Fibroblast of skin of abdomen (primary cell): Measurements from ENCODE around the gene SYNJ2. TPM values are rescaled to one million over a fixed set of nuclear protein-coding genes. Genes with fewer than 3 reads are reported as not detected.
"Not testable (repeated sequence)": the region's sequence is repeated elsewhere in the genome, so short reads cannot be mapped to it uniquely, and the experiment has no call there.

Source experiments
- DNase-seq: peaks from one replicate; pipeline ENCODE4 v3.0.0-alpha.2; 2013
- polyA plus RNA-seq, 2 experiments: library from polyadenylated mRNA; unstranded; fragments of 120-200 nt; gene quantifications; one replicate each; pipeline ENCODE4 v1.2.1, GENCODE V29; 2013; ENCODE audit not compliant: insufficient read length in 2 of 2

The SYNJ2 gene, protein sequence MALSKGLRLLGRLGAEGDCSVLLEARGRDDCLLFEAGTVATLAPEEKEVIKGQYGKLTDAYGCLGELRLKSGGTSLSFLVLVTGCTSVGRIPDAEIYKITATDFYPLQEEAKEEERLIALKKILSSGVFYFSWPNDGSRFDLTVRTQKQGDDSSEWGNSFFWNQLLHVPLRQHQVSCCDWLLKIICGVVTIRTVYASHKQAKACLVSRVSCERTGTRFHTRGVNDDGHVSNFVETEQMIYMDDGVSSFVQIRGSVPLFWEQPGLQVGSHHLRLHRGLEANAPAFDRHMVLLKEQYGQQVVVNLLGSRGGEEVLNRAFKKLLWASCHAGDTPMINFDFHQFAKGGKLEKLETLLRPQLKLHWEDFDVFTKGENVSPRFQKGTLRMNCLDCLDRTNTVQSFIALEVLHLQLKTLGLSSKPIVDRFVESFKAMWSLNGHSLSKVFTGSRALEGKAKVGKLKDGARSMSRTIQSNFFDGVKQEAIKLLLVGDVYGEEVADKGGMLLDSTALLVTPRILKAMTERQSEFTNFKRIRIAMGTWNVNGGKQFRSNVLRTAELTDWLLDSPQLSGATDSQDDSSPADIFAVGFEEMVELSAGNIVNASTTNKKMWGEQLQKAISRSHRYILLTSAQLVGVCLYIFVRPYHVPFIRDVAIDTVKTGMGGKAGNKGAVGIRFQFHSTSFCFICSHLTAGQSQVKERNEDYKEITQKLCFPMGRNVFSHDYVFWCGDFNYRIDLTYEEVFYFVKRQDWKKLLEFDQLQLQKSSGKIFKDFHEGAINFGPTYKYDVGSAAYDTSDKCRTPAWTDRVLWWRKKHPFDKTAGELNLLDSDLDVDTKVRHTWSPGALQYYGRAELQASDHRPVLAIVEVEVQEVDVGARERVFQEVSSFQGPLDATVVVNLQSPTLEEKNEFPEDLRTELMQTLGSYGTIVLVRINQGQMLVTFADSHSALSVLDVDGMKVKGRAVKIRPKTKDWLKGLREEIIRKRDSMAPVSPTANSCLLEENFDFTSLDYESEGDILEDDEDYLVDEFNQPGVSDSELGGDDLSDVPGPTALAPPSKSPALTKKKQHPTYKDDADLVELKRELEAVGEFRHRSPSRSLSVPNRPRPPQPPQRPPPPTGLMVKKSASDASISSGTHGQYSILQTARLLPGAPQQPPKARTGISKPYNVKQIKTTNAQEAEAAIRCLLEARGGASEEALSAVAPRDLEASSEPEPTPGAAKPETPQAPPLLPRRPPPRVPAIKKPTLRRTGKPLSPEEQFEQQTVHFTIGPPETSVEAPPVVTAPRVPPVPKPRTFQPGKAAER (N-terminal part only)
- polyA plus RNA-seq (2013, experiment 1 of 2; ENCODE audit: insufficient read length), result 21.2 TPM
- polyA plus RNA-seq (2013, experiment 2 of 2; ENCODE audit: insufficient read length), result 19.6 TPM

GRCh38 chr6:157981395-157982101, at the start of gene SYNJ2:
SYNJ2 (plus strand) TSS chr6:157981863; CDS start chr6:157981962, 99 bp downstream.
- peak; percentile 86 for DNase-seq

DNA sequence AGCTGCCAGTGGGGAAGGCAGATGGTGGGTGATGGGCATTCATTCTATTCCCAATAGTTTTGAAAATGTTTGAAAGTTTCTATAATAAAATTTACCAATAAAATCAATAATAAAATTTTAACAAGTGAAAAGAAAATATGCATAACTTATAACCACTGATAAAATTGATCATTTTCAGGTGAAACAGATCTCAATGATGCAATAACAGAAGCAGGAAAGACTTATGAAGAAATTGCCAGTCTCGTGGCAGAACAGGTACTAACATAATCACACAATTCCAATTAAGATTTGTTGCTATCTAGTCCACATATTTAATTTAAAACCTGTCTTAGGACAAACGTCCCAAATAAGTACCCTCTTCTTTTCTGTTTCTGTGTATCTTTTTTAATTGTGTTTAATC, 45.9 kb upstream of the SYNJ2 start:
- DNase-seq, result no peak

DNA sequence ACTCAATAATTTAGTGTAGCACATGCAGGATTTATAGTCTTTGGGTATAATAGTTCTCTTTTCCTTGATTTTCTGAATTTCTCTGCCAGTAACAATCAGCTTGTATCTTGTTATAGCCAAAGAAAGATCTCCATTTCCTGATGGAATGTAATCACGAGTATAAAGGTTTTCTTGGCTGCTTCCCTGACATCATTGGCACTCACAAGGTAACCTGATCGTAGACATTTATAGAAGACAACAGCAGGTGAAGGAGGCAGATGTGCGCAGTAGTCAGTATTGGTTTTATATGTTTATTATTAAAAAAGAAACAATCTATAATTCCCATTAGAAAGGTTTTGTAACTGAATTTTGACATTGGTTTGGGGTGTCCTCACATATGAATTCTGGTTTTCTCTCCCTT, 44.3 kb upstream of the SYNJ2 start:
- DNase-seq, result no peak

DNA sequence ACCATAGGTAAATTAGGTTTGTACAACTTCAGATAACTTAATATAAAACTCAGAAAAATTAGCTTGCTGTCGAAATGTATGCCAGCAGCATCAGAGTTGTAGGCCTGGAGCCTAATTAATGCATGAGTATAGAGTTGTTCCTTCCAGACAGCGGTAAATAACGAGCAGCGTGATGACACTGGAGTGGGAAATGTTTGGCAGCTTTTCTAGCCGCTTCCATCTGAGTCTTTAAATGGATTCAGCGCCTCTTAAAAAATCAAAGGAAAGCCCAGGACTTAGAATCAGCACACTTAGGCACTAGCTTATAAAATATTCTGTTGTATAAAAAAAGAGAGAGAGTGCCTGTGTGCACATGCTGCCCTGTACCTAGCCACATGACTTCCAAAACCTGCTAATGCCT, 43.7 kb upstream of the SYNJ2 start:
- no peak for DNase-seq

GRCh38 chr6:157940375-157941036, 41.2 kb upstream of the SYNJ2 start:
- not testable (repeated sequence) for DNase-seq

DNA sequence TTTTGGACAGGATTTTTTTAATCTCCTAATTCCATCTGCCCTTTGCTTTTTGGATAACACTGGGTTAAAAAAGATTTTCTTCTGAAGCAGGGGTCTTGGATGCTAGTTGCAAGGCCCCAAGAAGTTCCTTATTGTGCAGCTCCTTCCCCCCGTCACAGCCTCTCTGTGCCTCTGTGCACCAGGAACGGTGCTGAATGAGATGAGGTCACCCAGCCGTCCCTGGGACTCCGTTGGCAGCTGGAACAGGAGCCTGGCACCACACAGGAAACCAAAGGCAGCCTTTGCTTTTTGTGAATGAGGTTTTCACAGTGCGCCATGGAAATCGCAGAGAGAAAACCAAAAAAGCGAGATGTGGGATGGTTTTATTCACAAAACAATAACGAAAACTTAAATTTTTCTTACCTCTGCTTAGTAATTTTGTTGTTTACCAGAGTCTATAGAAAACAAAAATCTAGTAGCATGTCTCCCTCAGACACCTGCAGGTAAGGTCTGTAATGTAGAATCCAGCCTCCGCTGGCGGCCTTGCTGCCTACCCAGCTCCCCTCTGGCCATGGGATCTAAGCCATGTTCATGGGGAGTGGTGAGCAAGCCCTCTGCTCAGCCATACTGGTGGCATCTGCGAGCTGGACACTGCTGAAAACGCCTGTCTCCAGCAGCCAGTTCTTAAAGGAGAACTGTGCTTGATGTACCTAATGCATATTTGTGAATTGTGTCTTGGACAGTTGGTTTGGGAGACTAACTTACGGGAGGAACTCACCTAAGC, 40.4 kb upstream of the SYNJ2 start:
- no peak for DNase-seq

DNA sequence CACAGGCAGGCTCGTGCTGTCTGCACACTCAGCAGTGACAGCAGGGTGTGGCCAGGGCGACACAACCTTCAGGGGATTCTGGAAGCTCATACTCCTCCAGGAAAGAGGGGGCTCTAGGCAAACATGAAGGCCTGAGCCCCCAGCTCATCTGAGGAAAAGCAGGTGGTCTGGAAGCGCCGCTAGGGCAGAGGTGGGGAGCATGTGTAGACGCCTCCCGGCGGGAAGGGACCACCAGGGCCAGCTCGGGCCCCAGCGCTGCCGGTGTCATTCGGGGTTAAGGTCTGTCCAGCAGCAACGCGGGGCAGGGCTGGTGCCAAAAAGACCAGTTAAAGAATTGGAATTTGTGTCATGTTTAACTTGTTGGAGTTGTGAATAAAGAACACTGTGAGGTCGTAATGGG, 39.3 kb upstream of the SYNJ2 start:
- no peak for DNase-seq

DNA sequence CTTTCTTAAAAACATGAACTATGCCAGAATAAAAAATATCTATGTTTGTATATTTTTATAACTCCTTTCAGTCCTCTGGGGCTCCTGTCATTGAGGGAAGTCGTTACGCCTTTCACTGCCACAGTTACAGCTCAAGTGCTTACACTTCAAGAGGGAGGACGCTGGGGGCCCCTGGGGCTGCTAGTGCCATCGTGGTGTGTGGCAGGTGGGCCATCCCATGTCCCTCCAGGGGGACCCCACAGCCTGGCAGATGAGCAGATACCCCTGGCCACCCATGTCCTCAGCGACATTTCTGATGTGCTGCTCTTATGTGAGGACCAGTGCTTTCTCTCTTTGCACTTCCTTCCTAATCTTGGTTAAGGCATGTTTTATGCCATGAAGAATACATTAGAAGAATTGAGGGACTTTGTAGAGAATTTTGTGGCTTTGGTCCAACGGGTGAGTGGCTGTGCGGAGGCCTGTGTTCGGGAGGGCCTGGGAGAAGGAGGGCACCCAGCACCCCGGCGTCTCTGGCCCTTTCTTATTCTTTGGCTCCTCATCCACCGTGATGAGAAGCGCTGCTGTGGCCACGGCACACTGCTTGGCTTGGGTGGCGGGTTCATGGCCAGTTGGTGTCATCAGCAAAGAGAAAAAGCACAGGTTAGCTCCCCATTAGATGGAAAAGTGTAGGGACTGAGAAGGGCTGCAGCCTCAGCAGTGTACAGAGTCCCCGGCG, 38.3 kb upstream of the SYNJ2 start:
- no peak for DNase-seq

DNA sequence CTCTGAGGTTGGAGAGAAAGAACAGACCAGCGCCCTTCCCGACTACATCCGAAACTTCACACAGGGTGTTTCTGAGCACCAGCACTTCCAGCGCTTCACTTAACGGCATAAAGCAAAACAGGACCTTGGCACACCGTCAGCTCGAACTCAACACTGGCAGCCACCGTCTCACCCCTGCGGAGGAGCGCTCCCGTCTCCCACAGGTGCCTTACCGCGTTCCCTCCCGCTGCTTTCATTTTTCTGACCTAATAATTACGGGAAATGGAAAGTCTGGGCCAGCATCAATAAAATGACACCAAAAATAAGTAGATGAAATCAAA, 37.7 kb upstream of the SYNJ2 start:
- no peak for DNase-seq

DNA sequence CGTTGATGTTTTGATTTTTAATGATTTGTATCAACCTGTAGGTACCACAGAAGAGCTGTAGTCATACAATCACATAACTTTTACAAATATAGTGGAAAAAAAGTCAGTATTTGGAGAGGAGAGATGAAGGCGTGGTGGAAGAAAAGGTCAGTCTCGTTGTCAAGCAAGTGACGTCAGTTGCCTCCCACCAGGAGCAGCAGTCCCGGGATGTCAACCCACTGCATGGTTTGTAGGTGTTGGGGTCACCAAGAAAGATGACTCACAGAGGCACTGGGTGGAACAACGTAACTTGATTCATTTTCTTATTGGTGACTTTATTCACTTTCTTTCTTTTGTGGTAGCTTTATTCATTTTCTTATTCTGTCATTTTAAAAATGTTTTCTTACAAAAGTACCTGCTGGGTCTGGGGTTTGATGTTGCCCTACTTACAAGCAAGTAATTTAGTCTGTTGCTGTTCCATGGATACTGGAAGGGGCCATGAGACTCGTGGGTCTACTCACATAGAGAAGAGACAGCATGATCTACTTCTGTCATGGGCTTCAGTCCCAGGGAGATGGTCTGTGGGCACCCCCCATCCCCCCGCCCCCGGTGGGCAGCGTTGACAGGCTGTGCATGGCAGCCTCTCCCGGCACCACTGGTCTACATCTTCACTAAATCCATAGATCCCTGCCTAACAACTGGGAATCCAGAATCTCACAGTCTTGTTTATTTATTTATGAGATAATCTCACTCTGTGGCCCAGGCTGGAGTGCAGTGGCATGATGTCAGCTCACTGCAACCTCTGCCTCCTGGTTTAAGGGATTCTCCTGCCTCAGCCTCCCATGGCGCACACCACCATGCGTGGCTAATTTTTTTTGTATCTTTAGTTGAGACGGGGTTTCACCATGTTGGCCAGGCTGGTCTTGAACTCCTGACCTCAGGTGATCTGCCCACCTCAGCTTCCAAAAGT, 36.4 kb upstream of the SYNJ2 start:
- DNase-seq, result no peak

- DNase-seq, result no peak
Measured at GRCh38 chr6:157946053-157946617, 35.5 kb upstream of the SYNJ2 start.

DNA sequence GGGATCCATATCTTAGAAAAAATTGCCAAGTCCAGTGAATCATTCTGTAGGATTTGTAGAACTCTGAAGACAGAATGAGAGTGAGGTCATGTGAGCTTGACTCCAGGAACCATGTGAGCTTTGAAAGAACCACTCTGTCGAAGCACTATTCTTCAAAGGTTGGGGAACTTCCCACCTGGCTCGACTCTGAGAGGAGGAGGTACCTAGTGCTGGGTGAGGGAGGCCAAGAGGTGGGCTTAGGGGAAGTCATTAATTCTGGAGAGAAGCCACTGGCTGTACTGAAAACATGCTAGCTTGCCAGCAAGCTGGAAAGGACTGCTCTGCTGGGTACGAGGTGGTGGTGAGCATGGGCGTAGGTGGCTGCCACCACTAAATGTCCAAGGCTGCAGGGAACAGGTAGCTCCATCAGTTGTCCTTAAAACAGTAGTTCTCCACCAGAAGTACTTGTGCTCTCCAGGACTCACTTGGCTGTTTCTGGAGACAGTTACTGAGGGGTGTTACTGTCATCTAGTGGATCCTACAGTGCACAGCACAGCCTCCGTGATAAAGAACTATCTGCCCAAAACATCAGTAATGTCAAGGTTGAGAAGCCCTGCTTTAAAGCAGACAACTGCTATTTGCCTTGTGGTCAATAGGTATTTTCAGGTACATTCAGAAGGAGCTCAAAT, 34.7 kb upstream of the SYNJ2 start:
- DNase-seq, result no peak

GRCh38 chr6:157950899-157951298, 30.8 kb upstream of the SYNJ2 start:
- DNase-seq, result not testable (repeated sequence)

DNA sequence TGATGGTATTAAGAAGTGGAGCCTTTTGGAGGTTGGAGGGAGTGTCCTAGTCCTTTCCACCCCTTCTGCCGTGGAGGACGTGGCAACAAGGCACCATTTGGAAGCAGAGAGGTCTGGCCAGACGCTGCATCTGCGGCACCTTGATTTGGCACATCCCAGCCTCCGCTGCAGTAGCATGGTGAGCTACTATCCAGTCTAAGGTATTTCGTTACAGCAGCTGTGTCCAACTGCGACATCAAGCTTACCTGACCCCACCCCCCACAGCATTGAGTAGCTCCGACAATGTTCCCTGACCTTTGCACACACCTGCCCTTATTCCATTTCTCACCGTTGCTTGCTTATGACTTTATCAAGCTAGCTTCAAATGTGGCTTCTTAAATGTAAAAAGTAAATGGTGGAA, 29.8 kb upstream of the SYNJ2 start:
- DNase-seq, result no peak

DNA sequence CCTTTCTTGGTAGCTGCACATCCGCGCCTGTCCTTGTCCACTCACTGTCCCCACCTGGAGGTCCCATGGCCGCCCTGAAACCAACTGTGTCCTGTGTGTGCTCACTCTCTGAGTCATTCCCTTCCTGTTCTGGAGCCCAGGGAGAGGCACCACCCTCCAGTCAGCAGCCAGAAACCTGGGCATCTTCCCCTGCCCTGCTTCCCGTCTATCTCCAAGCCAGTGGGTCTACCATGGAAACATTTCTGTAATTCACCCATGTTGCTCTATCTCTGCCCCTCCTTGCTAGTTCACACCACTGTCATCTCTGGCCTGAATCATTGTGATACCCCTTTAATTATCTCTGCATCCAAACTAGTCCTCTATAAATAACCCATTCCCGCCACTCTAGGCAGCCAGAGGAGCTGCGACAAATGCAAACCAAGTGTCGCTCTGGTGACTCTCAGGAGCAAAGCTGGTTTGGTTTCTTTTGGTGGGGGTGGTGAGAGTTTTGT, 28.8 kb upstream of the SYNJ2 start:
- no peak for DNase-seq

- no peak for DNase-seq
Measured at GRCh38 chr6:157953580-157954091, 28.0 kb upstream of the SYNJ2 start.
